CD8-positive, alpha-beta memory T cell (primary cell): ENCODE data around the gene PATZ1. TPM values are rescaled to one million over a fixed set of nuclear protein-coding genes. Genes with fewer than 3 reads are reported as not detected.

Experiments
- CTCF ChIA-PET: fragments of 350-600 bp; sonication (Branson Sonifier 250); formaldehyde crosslinking; loops from one replicate; lab custom pipeline; 2021; ENCODE audit warnings: antibody characterized with exemption; lab: Charles Lee
- POLR2A ChIA-PET: fragments of 350-600 bp; sonication (Branson Sonifier 250); formaldehyde crosslinking; loops from one replicate; lab custom pipeline; 2021; ENCODE audit warnings: antibody characterized with exemption; lab: Charles Lee
- DNase-seq, 5 donors: peaks; one replicate each; pipeline versions ENCODE4 v3.0.0 to v3.0.0-alpha.2; 2020 to 2022; ENCODE audit warnings: mixed read lengths in 1 of 5
- H3K27ac ChIP-seq: one replicate; pipeline ENCODE4 v1.7.0; 2013; ENCODE audit warnings: low read depth, mild to moderate bottlenecking, low read length, moderate library complexity
- H3K27me3 ChIP-seq: 2 replicates; pipeline ENCODE4 v1.7.0; 2013; ENCODE audit warnings: low read length, mild to moderate bottlenecking; ENCODE audit not compliant: insufficient read depth, poor library complexity, severe bottlenecking
- H3K36me3 ChIP-seq: 2 replicates; pipeline ENCODE4 v1.7.0; 2013; ENCODE audit warnings: mild to moderate bottlenecking, low read length, moderate library complexity; ENCODE audit not compliant: insufficient read depth
- H3K4me1 ChIP-seq: 2 replicates; pipeline ENCODE4 v1.7.0; 2013; ENCODE audit warnings: mild to moderate bottlenecking, low read length, moderate library complexity; ENCODE audit not compliant: insufficient read depth
- H3K4me3 ChIP-seq: 2 replicates; pipeline ENCODE4 v1.7.0; 2013; ENCODE audit warnings: mild to moderate bottlenecking, low read length
- H3K9me3 ChIP-seq: 2 replicates; pipeline ENCODE4 v1.7.0; 2013; ENCODE audit warnings: mild to moderate bottlenecking, low read length
- H3K27ac Mint-ChIP-seq, 8 donors: one replicate each; pipeline ENCODE4 v1.8.0; 2020 to 2021; ENCODE audit warnings: mixed read lengths in 8 of 8, mild to moderate bottlenecking in 6 of 8, inconsistent platforms in 3 of 8, moderate library complexity in 3 of 8
- H3K27me3 Mint-ChIP-seq, 2 donors: one replicate each; pipeline ENCODE4 v1.8.0; 2020 to 2021; ENCODE audit warnings: mixed read lengths in 2 of 2, mild to moderate bottlenecking in 1 of 2, moderate library complexity in 1 of 2
- H3K36me3 Mint-ChIP-seq, 3 donors: one replicate each; pipeline ENCODE4 v1.8.0; 2020 to 2021; ENCODE audit warnings: mixed read lengths in 3 of 3, inconsistent platforms in 1 of 3, mild to moderate bottlenecking in 1 of 3
- H3K4me1 Mint-ChIP-seq, 3 donors: one replicate each; pipeline ENCODE4 v1.8.0; 2020 to 2021; ENCODE audit warnings: mixed read lengths in 3 of 3, inconsistent platforms in 1 of 3, mild to moderate bottlenecking in 1 of 3
- H3K4me3 Mint-ChIP-seq, 7 donors: one replicate each; pipeline ENCODE4 v1.8.0; 2020 to 2021; ENCODE audit warnings: mixed read lengths in 7 of 7, mild to moderate bottlenecking in 6 of 7, moderate library complexity in 4 of 7, inconsistent platforms in 2 of 7
- H3K9me3 Mint-ChIP-seq, 5 donors: one replicate each; pipeline ENCODE4 v1.8.0; 2020 to 2022; ENCODE audit warnings: mixed read lengths in 5 of 5, mild to moderate bottlenecking in 3 of 5, moderate library complexity in 2 of 5, inconsistent platforms in 1 of 5
- polyA plus RNA-seq: library from polyadenylated mRNA; unstranded; fragments of 300-500 nt; fragmentation: Illumina TruSeq; gene quantifications from one replicate; pipeline ENCODE4 v1.2.3, GENCODE V29; 2021
- total RNA-seq, 2 experiments: library from RNA; stranded (reverse); gene quantifications; one replicate each; pipeline ENCODE4 v1.2.3, GENCODE V29; 2021

Gene PATZ1
- total and polyA plus RNA-seq, 3 experiments from 2014 or later, result 18.1 to 35.6 (median 32.4) TPM

- Mint-ChIP-seq H3K9me3 (no peaks in the 10 kb centered on the region), H3K27me3 (peaks cover 0 to 6% of the 10 kb centered on the region in 2 donors), H3K4me3 (peak overlapping the region; percentile 25 to 99 (median 66)), H3K4me1 (peaks cover 81 to 97% (median 92%) of the 10 kb centered on the region in 3 donors), H3K27ac (peak overlapping the region; percentile 73 to 100 (median 100)), H3K36me3 (peaks cover 23 to 96% (median 28%) of the 10 kb centered on the region in 3 donors)
- peak overlapping the region; percentile 35 for H3K27ac ChIP-seq
- ChIA-PET CTCF (interaction anchor here (0.7 to 6.1 kb wide), 5 partner anchors 8 to 199 kb away, joined by 3 to 46 read pairs (median 3); partner anchors contain the start of gene PIK3IP1), POLR2A (interaction anchor here (0.6 to 7.7 kb wide), 4 partner anchors 7 to 62 kb away, joined by 4 to 146 read pairs (median 6); partner anchors contain the start of genes PATZ1 and PIK3IP1)
- peaks cover 80% of the 10 kb centered on the region for H3K36me3 ChIP-seq
- DNase-seq, result no peak
- peak overlapping the region; percentile 52 for H3K4me3 ChIP-seq
- no peaks in the 10 kb centered on the region for H3K9me3 ChIP-seq
- no peaks in the 10 kb centered on the region for H3K27me3 ChIP-seq
- peaks cover 100% of the 10 kb centered on the region for H3K4me1 ChIP-seq
Measured at GRCh38 chr22:31284281-31285155, 61.6 kb downstream of the PATZ1 start.

- Mint-ChIP-seq H3K4me1 (peaks cover 83 to 97% (median 97%) of the 10 kb centered on the region in 3 donors), H3K36me3 (peaks cover 22 to 95% (median 24%) of the 10 kb centered on the region in 3 donors)
- H3K27me3 ChIP-seq, result no peaks in the 10 kb centered on the region
Measured at GRCh38 chr22:31282748-31283468, 63.2 kb downstream of the PATZ1 start.

GRCh38 chr22:31281733-31282132 lies 64.4 kb downstream of the PATZ1 start:
- ChIA-PET CTCF (interaction anchor here (4.6 to 6.1 kb wide), 2 partner anchors 8 to 9 kb away, joined by 39 to 46 read pairs; partner anchors contain the start of gene PIK3IP1), POLR2A (interaction anchor here (0.6 to 7.7 kb wide), 3 partner anchors 9 to 21 kb away, joined by 4 to 146 read pairs (median 6); partner anchors contain the start of gene PIK3IP1)
- Histone ChIP-seq H3K4me3 (no peak overlapping the region), H3K9me3 (no peaks in the 10 kb centered on the region), H3K27me3 (no peaks in the 10 kb centered on the region), H3K27ac (no peak overlapping the region), H3K36me3 (peaks cover 59% of the 10 kb centered on the region), H3K4me1 (peaks cover 99% of the 10 kb centered on the region)
- H3K36me3 Mint-ChIP-seq, result peaks cover 22 to 94% (median 23%) of the 10 kb centered on the region in 3 donors
- DNase-seq, result peak in 1 of 5 donors; percentile 34
- H3K9me3 Mint-ChIP-seq, result no peaks in the 10 kb centered on the region
- H3K4me1 Mint-ChIP-seq, result peaks cover 86 to 99% (median 95%) of the 10 kb centered on the region in 3 donors
- H3K27me3 Mint-ChIP-seq, result peaks cover 0 to 3% of the 10 kb centered on the region in 2 donors
- peak overlapping the region in 3 of 7 donors; percentile 19 to 68 (median 50) for H3K4me3 Mint-ChIP-seq
- peak overlapping the region in 7 of 8 donors; percentile 29 to 100 (median 94) for H3K27ac Mint-ChIP-seq

More at GRCh38 chr22:31282748-31283468, 63.2 kb downstream of the PATZ1 start:
- H3K9me3 Mint-ChIP-seq, result no peaks in the 10 kb centered on the region
- H3K4me3 Mint-ChIP-seq, result peak overlapping the region in 6 of 7 donors; percentile 14 to 55 (median 37)
- Histone ChIP-seq H3K27ac (no peak overlapping the region), H3K9me3 (no peaks in the 10 kb centered on the region), H3K36me3 (peaks cover 64% of the 10 kb centered on the region), H3K4me3 (no peak overlapping the region), H3K4me1 (peaks cover 100% of the 10 kb centered on the region)
- peaks cover 0 to 3% of the 10 kb centered on the region in 2 donors for H3K27me3 Mint-ChIP-seq
- no peak for DNase-seq
- CTCF ChIA-PET, result interaction anchor here (1.0 to 6.1 kb wide), 4 partner anchors 8 to 30 kb away, joined by 3 to 46 read pairs (median 21); partner anchors contain the start of gene PIK3IP1
- peak overlapping the region; percentile 17 to 100 (median 93) for H3K27ac Mint-ChIP-seq
- POLR2A ChIA-PET, result interaction anchor here (0.8 to 7.7 kb wide), 3 partner anchors 9 to 31 kb away, joined by 3 to 146 read pairs (median 4); partner anchors contain the start of gene PIK3IP1

GRCh38 chr22:31279821-31280505 lies 66.2 kb downstream of the PATZ1 start:
- H3K9me3 ChIP-seq, result no peaks in the 10 kb centered on the region
- Mint-ChIP-seq H3K27me3 (peaks cover 0 to 3% of the 10 kb centered on the region in 2 donors), H3K4me1 (peaks cover 74 to 89% (median 85%) of the 10 kb centered on the region in 3 donors), H3K9me3 (no peaks in the 10 kb centered on the region), H3K4me3 (peak overlapping the region in 6 of 7 donors; percentile 52 to 78 (median 66)), H3K36me3 (peaks cover 11 to 88% (median 17%) of the 10 kb centered on the region in 3 donors), H3K27ac (peak overlapping the region; percentile 86 to 99 (median 96))
- peak in 1 of 5 donors; percentile 24 for DNase-seq
- peaks cover 93% of the 10 kb centered on the region for H3K4me1 ChIP-seq
- no peak overlapping the region for H3K27ac ChIP-seq
- H3K4me3 ChIP-seq, result peak overlapping the region; percentile 28
- H3K27me3 ChIP-seq, result no peaks in the 10 kb centered on the region
- POLR2A ChIA-PET, result interaction anchor here (0.8 to 7.7 kb wide), 4 partner anchors 8 to 195 kb away, joined by 3 to 146 read pairs (median 3); partner anchors contain the start of gene PIK3IP1
- peaks cover 52% of the 10 kb centered on the region for H3K36me3 ChIP-seq
- CTCF ChIA-PET, result interaction anchor here (0.9 to 4.6 kb wide), 3 partner anchors 10 to 33 kb away, joined by 4 to 39 read pairs (median 10); partner anchors contain the start of gene PIK3IP1

- H3K27ac Mint-ChIP-seq, result peak overlapping the region; percentile 86 to 99 (median 96)
- DNase-seq, result no peak
- H3K36me3 Mint-ChIP-seq, result peaks cover 10 to 86% (median 18%) of the 10 kb centered on the region in 3 donors
- CTCF ChIA-PET, result interaction anchor here (0.8 to 4.6 kb wide), 5 partner anchors 9 to 67 kb away, joined by 3 to 39 read pairs (median 4); partner anchors contain the start of genes LIMK2 and PIK3IP1
- POLR2A ChIA-PET, result interaction anchor here (0.5 to 7.7 kb wide), 6 partner anchors 8 to 195 kb away, joined by 3 to 146 read pairs (median 3); partner anchors contain the start of gene PIK3IP1
- peak overlapping the region; percentile 28 for H3K4me3 ChIP-seq
- peak overlapping the region; percentile 2 to 78 (median 64) for H3K4me3 Mint-ChIP-seq
- H3K4me1 Mint-ChIP-seq, result peaks cover 73 to 85% (median 81%) of the 10 kb centered on the region in 3 donors
- no peaks in the 10 kb centered on the region for H3K9me3 Mint-ChIP-seq
- peak overlapping the region; percentile 20 for H3K27ac ChIP-seq
- H3K4me1 ChIP-seq, result peaks cover 91% of the 10 kb centered on the region
- no peaks in the 10 kb centered on the region for H3K9me3 ChIP-seq
- H3K27me3 ChIP-seq, result no peaks in the 10 kb centered on the region
- H3K36me3 ChIP-seq, result peaks cover 45% of the 10 kb centered on the region
- peaks cover 0 to 3% of the 10 kb centered on the region in 2 donors for H3K27me3 Mint-ChIP-seq
Measured at GRCh38 chr22:31279327-31279669, 66.8 kb downstream of the PATZ1 start.

- no peaks in the 10 kb centered on the region for H3K9me3 ChIP-seq
- Mint-ChIP-seq H3K4me1 (peaks cover 72 to 83% (median 81%) of the 10 kb centered on the region in 3 donors), H3K27me3 (peaks cover 0 to 3% of the 10 kb centered on the region in 2 donors), H3K27ac (peak overlapping the region; percentile 86 to 99 (median 96)), H3K36me3 (peaks cover 10 to 85% (median 20%) of the 10 kb centered on the region in 3 donors), H3K4me3 (peak overlapping the region; percentile 2 to 78 (median 64)), H3K9me3 (no peaks in the 10 kb centered on the region)
- ChIA-PET CTCF (interaction anchor here (0.8 to 4.6 kb wide), 6 partner anchors 7 to 66 kb away, joined by 3 to 39 read pairs (median 5); partner anchors contain the start of genes LIMK2 and PIK3IP1), POLR2A (interaction anchor here (0.5 to 7.7 kb wide), 8 partner anchors 7 to 224 kb away, joined by 3 to 146 read pairs (median 4); partner anchors contain the start of gene PIK3IP1)
- no peaks in the 10 kb centered on the region for H3K27me3 ChIP-seq
- peak overlapping the region; percentile 35 for H3K27ac ChIP-seq
- peaks cover 40% of the 10 kb centered on the region for H3K36me3 ChIP-seq
- peaks cover 86% of the 10 kb centered on the region for H3K4me1 ChIP-seq
- DNase-seq, result peak in 3 of 5 donors; percentile 61 to 83 (median 66)
- H3K4me3 ChIP-seq, result peak overlapping the region; percentile 28
Measured at GRCh38 chr22:31278626-31279326, 67.4 kb downstream of the PATZ1 start.
